ENCODE data around the gene HDDC3. TPM values are rescaled to one million over a fixed set of nuclear protein-coding genes. Genes with fewer than 3 reads are reported as not detected.
A peak's percentile ranks its signal among the peaks of the same experiment; 100 is the strongest.

The HDDC3 gene
- total RNA-seq, 4 donors from 2014 or later = 5.1 to 7.9 (median 6.0) TPM

DNA sequence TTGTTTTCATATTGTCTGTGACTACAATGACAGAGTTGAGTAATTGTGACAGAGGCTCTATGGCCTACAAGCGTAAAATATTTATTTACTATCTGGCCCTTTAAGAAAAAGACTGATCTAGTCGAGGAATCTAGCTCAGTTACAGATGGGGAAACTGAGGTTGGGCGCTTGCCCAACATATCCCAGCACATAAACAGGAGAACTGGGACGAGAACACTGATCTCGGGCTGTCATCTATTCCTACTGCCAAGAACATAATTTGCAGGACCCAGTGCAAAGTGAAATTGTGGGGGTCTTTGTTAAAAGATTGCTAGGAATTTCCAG is 46.1 kb downstream of the HDDC3 start:
- intact Hi-C loops (cut with DNase I) = loop anchor here (2.0 kb wide), 1 partner anchor 237 kb away; no protein-coding TSS in a partner anchor
- H3K4me1 ChIP-seq = peaks cover 32 to 50% (median 48%) of the 10 kb centered on the region in 4 donors
- H3K36me3 ChIP-seq = peaks cover 27 to 59% (median 53%) of the 10 kb centered on the region in 4 donors
- TF ChIP-seq POLR2A (IDR thresholded peaks at IDR 0.05; ENCODE audit: low read depth) (no peak), CTCF (IDR thresholded peaks at IDR 0.05) (no peak), POLR2AphosphoS5 (IDR thresholded peaks at IDR 0.05) (no peak), EP300 (IDR thresholded peaks at IDR 0.05) (no peak)
- peak overlapping the region; percentile 90 to 93 (median 92) for H3K27ac ChIP-seq (replicated peaks in 1 of 4)
- peak overlapping the region in 1 of 4 donors; percentile 65 for H3K4me3 ChIP-seq
- WGBS = 30% methylated on average over 4 of the region's 5 CpGs
- no peaks in the 10 kb centered on the region for H3K9me3 ChIP-seq
- H3K27me3 ChIP-seq = no peaks in the 10 kb centered on the region
- DNase-seq (ENCODE audit: extremely low spot score) = no peak

GRCh38 chr15:90885432-90886290 is 46.7 kb downstream of the HDDC3 start:
- Histone ChIP-seq H3K27me3 (no peaks in the 10 kb centered on the region), H3K9me3 (no peaks in the 10 kb centered on the region), H3K27ac (replicated peaks in 1 of 4) (peak overlapping the region; percentile 90 to 93 (median 92)), H3K4me1 (peaks cover 32 to 50% (median 48%) of the 10 kb centered on the region in 4 donors), H3K36me3 (peaks cover 27 to 59% (median 53%) of the 10 kb centered on the region in 4 donors), H3K4me3 (peak overlapping the region; percentile 59 to 71 (median 64))
- intact Hi-C loops (cut with DNase I) = loop anchor here (2.0 kb wide), 1 partner anchor 237 kb away; no protein-coding TSS in a partner anchor
- WGBS = 25% methylated on average over 15 of the region's 23 CpGs
- DNase-seq (ENCODE audit: extremely low spot score) = peak; percentile 96
- peak in 2 of 3 experiments; percentile 95 to 97 for TF ChIP-seq CTCF (IDR thresholded peaks at IDR 0.05)
- TF ChIP-seq POLR2A (IDR thresholded peaks at IDR 0.05; ENCODE audit: low read depth) = no peak
- peak in 1 of 2 donors; percentile 51 for TF ChIP-seq POLR2AphosphoS5 (IDR thresholded peaks at IDR 0.05)
- no peak for TF ChIP-seq EP300 (IDR thresholded peaks at IDR 0.05)

GRCh38 chr15:90884719-90885431 is 47.5 kb downstream of the HDDC3 start:
- TF ChIP-seq POLR2AphosphoS5 (IDR thresholded peaks at IDR 0.05) (no peak), EP300 (IDR thresholded peaks at IDR 0.05) (no peak), CTCF (IDR thresholded peaks at IDR 0.05) (no peak), POLR2A (IDR thresholded peaks at IDR 0.05; ENCODE audit: low read depth) (no peak)
- peaks cover 32 to 50% (median 48%) of the 10 kb centered on the region in 4 donors for H3K4me1 ChIP-seq
- intact Hi-C loops (cut with DNase I) = no loop called here
- peak overlapping the region; percentile 90 to 93 (median 92) for H3K27ac ChIP-seq (replicated peaks in 1 of 4)
- no peaks in the 10 kb centered on the region for H3K9me3 ChIP-seq
- H3K27me3 ChIP-seq = no peaks in the 10 kb centered on the region
- WGBS = 25% methylated on average over 4 of the region's 16 CpGs
- peak overlapping the region; percentile 59 to 71 (median 64) for H3K4me3 ChIP-seq
- H3K36me3 ChIP-seq = peaks cover 26 to 59% (median 53%) of the 10 kb centered on the region in 4 donors
- DNase-seq (ENCODE audit: extremely low spot score) = no peak

- intact Hi-C loops (cut with DNase I) = no loop called here
- peak within 1 kb of the TSS; percentile 59 to 71 (median 64) for H3K4me3 ChIP-seq
- H3K27me3 ChIP-seq = no peaks in the 10 kb centered on the region
- TF ChIP-seq POLR2AphosphoS5 (IDR thresholded peaks at IDR 0.05) (peak; percentile 61 to 67), CTCF (IDR thresholded peaks at IDR 0.05) (peak in 1 of 3 experiments; percentile 8), EP300 (IDR thresholded peaks at IDR 0.05) (no peak), POLR2A (IDR thresholded peaks at IDR 0.05; ENCODE audit: low read depth) (peak; percentile 17)
- H3K4me1 ChIP-seq = peaks cover 32 to 50% (median 48%) of the 10 kb centered on the region in 4 donors
- H3K36me3 ChIP-seq = peaks cover 32 to 59% (median 53%) of the 10 kb centered on the region in 4 donors
- 3% methylated on average over 9 of the region's 58 CpGs for WGBS
- H3K9me3 ChIP-seq = no peaks in the 10 kb centered on the region
- no peak for DNase-seq (ENCODE audit: extremely low spot score)
- peak within 1 kb of the TSS; percentile 90 to 93 (median 92) for H3K27ac ChIP-seq (replicated peaks in 1 of 4)
Measured at GRCh38 chr15:90883976-90884718, 48.2 kb downstream of the HDDC3 start, which contains the start of gene FES. Gene FES (plus strand): TSS chr15:90884504. CDS start chr15:90885046, 542 bp downstream.

Data from esophagus muscularis mucosa (tissue), 4 donors.